ELR (cell line): ENCODE results near the gene EPM2A.

Source experiments
- DNase-seq: peaks from one replicate; pipeline ENCODE4 v3.0.0-alpha.2; 2015; ENCODE audit warnings: low read depth

The EPM2A gene

GRCh38 chr6:145670311-145670710, 65.0 kb downstream of the EPM2A start:
- DNase-seq: no peak

DNA sequence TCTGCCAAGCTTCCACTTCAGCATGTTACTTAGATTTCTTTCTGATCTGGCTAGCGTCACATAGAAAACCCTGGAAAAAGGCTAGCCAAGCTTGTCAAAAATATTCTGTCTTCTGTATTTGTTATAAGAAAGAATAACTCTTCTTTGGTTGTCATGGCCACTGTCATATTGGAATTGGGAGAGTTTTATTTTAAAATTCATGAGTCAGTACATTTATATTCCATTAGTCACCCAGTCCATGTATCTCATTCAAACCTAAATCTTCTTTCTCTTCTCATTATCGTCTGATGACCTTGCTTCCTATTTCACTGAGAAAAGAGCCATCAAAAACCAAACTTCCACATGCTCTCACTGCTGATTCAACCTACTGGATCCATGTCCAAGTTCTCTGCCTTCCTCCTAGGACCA, 65.7 kb downstream of the EPM2A start:
- peak; percentile 83 for DNase-seq

- DNase-seq: no peak
These were observed 66.5 kb downstream of the EPM2A start for GRCh38 chr6:145668844-145669243.

GRCh38 chr6:145660676-145661075, 74.6 kb downstream of the EPM2A start:
- no peak for DNase-seq

GRCh38 chr6:145656128-145656527, 79.2 kb downstream of the EPM2A start:
- peak; percentile 10 for DNase-seq

DNA sequence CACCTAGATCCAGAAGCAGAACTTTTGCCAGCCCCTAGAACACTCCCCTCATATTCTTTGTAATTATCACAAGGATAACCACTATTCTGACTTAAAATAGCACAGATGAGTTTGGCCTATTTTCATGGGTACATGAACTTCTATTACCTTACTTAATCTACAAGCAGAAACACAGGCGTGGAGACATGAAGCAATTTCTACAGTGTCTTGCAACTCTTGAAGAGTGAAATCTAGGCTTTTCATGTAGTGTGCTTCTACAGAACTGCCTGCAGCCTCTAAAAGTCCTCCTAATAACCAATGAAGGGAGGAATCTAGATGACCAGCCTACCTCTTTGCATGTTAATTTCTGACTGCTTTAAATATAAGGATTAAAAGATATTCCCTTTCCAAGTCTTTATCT, 82.7 kb downstream of the EPM2A start:
- no peak for DNase-seq

GRCh38 chr6:145651988-145652387, 83.3 kb downstream of the EPM2A start:
- DNase-seq: no peak

- DNase-seq: no peak
These were observed 87.2 kb downstream of the EPM2A start for GRCh38 chr6:145648149-145648548.

DNA sequence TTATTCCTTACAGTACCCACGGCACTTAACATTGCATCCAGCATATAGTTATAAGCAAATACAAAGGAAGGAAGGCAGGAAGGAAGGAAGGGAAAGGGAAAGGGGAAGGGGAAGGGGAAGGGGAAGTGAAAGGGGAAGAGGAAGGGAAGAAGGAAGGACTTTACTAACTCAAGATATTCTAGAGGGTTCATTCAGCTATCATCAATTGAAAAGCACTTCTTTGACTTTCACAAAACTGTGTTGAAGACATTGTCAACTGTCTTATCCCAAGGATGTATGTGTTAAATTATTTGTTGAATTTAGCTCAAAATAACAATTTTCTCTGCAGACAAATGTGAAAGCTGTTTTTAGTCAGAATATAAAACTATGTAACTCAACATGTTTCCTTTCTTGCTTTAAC, 87.7 kb downstream of the EPM2A start:
- DNase-seq: no peak

DNA sequence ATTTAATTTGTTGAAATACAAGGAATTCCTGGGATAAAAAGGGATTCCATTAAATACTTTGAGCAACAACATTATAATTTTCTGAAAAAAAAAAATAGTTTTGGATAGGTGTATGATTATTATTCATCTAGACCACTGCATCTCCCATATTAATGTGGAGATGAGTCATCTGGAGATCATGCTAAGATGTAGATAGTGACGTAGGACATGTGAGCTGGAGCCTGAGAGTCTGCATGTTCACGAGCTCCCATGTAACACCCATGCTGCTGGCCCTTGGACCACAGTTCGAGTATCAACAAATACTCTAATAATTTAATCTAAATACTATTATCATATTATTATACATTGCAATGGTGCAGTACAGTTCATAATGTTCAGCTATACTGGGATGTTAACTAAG, 91.6 kb downstream of the EPM2A start:
- DNase-seq: peak; percentile 76

GRCh38 chr6:145633981-145634627, 101.2 kb downstream of the EPM2A start:
- peak; percentile 83 for DNase-seq

- no peak for DNase-seq
These were observed 102.3 kb downstream of the EPM2A start for GRCh38 chr6:145632971-145633370.

- DNase-seq: no peak
These were observed 103.9 kb downstream of the EPM2A start for GRCh38 chr6:145631374-145631773.

DNA sequence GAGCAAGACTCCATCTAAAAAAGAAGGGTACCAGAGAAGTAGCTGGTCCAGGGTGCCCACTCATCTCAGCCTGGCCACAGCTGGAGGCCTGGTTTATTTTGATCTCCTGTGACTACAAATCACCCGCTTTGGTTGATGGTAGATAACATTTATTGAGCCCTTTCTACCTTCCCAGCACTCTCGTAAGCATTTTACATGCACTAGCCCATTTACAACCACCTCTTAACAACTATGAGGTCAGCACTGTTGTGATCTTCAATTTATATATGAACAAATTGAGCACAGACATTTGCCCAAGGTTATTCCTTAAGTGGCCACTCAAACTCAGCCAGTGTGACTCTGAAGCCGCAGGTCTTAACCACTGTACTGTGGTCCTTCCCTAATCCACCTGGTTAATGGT, 104.7 kb downstream of the EPM2A start:
- no peak for DNase-seq

DNA sequence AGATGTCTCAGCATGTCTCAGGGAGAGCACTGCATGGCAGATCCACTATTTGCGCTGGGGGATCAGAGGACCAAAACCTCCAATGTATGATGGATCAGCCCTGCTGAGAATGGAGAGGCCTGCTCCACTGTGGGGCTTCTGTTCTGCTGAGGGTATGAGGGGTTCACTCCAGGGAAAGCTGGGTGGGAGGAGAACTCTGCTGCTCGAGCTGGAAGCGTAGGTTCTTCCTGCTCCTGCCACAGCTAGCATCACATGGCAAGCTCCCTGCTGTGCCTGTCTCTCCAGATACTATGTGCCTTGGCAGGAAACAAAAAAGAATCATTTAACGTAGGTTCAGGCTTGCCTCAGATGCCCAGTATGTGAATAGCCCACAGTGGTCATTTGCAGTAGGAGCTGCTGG, 105.8 kb downstream of the EPM2A start:
- DNase-seq: no peak

DNA sequence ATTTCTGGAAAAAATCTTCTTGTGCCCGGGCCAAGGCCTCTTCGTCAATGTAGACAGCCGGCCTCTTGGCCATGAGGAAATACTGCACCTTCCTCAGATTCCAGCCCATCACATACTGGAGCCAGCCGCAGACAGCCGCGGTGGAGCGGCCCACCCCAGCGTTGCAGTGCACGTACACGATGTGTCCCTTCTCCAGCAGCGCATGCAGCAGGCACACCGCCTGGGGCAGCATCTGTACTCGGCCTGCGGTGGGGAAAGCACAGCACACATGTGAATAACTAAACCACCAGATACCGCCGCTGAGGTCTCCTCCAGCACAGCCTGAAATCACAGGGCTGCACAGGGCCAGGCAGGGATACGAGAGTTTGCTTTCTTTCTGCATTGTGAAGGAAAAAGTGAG, 107.9 kb downstream of the EPM2A start:
- DNase-seq: no peak

- no peak for DNase-seq
These were observed 108.5 kb downstream of the EPM2A start for GRCh38 chr6:145626857-145627256.

- DNase-seq: no peak
These were observed 112.1 kb downstream of the EPM2A start for GRCh38 chr6:145623231-145623630.

- DNase-seq: no peak
These were observed 113.5 kb downstream of the EPM2A start for GRCh38 chr6:145621776-145622175.

GRCh38 chr6:145620088-145620487, 115.2 kb downstream of the EPM2A start:
- no peak for DNase-seq

GRCh38 chr6:145609521-145609920, 125.8 kb downstream of the EPM2A start:
- DNase-seq: no peak

- no peak for DNase-seq
These were observed 126.5 kb downstream of the EPM2A start for GRCh38 chr6:145608850-145609249.

GRCh38 chr6:145603991-145604390, 131.3 kb downstream of the EPM2A start:
- DNase-seq: no peak

DNA sequence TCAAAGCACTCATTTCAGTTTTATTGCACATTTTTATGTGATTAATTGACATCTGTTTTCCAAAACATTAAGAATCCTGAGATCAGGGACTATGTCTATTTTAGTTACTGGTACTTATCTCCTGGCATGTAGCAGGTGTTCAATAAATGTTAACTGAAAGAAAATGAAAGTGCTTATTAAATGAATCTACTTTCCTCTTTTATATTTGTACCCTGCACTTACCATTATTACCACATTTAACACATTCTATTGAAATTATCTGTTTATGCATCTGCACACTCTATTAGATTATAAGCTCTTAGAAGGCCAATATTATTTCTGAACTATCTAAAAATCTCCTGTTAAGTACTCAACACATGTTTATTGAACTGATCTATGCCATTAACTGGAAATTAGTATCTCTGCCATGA, 131.9 kb downstream of the EPM2A start:
- DNase-seq: no peak
